Activated naive CD8-positive, alpha-beta T cell treated with anti-CD3 and anti-CD28 coated beads, Interleukin-2, amount 10 ng/mL, durations not matched to agents 7 days and 5 days (primary cell): Measurements from ENCODE around the gene COX8A. TPM values are rescaled to one million over a fixed set of nuclear protein-coding genes. Genes with fewer than 3 reads are reported as not detected.

Source experiments
- ATAC-seq: fragments of 150-1000 bp; cut with Tn5 transposase; one replicate; pipeline ENCODE4 v1.10.0; 2021; ENCODE audit warnings: low read depth, moderate library complexity
- POLR2A ChIA-PET: fragments of 350-600 bp; sonication (Branson Sonifier 250); formaldehyde crosslinking; loops from one replicate; lab custom pipeline; 2021; ENCODE audit warnings: antibody characterized with exemption; lab: Charles Lee
- DNase-seq: peaks from one replicate; pipeline ENCODE4 v3.0.0; 2021
- H3K27ac Mint-ChIP-seq: one replicate; pipeline ENCODE4 v1.8.0; 2022; ENCODE audit warnings: mild to moderate bottlenecking, mixed read lengths
- H3K27me3 Mint-ChIP-seq: one replicate; pipeline ENCODE4 v1.8.0; 2022; ENCODE audit warnings: mild to moderate bottlenecking, moderate library complexity, mixed read lengths
- H3K36me3 Mint-ChIP-seq: one replicate; pipeline ENCODE4 v1.8.0; 2021; ENCODE audit warnings: mild to moderate bottlenecking, mixed read lengths
- H3K4me1 Mint-ChIP-seq: one replicate; pipeline ENCODE4 v1.8.0; 2021; ENCODE audit warnings: mixed read lengths
- H3K4me3 Mint-ChIP-seq: one replicate; pipeline ENCODE4 v1.8.0; 2022; ENCODE audit warnings: mild to moderate bottlenecking, moderate library complexity, mixed read lengths
- H3K9me3 Mint-ChIP-seq: one replicate; pipeline ENCODE4 v1.8.0; 2021; ENCODE audit warnings: mixed read lengths
- total RNA-seq, 2 experiments: library from RNA; stranded (reverse); gene quantifications; one replicate each; pipeline ENCODE4 v1.2.3, GENCODE V29; 2021

The COX8A gene
- total RNA-seq, 2 experiments from 2014 or later = 379 to 420 TPM

GRCh38 chr11:63985812-63986155, 11.4 kb downstream of the COX8A start:
- POLR2A ChIA-PET = interaction anchor here (0.7 to 1.6 kb wide), 12 partner anchors 9 to 200 kb away, joined by 3 to 10 read pairs (median 4); partner anchors contain the start of genes COX8A and STIP1
- peak; percentile 84 for DNase-seq
- ATAC-seq = peak; percentile 91
- H3K9me3 Mint-ChIP-seq = no peaks in the 10 kb centered on the region
- no peaks in the 10 kb centered on the region for H3K27me3 Mint-ChIP-seq
- H3K4me3 Mint-ChIP-seq = peak overlapping the region; percentile 95
- H3K27ac Mint-ChIP-seq = peak overlapping the region; percentile 97
- H3K4me1 Mint-ChIP-seq = peaks cover 25% of the 10 kb centered on the region
- H3K36me3 Mint-ChIP-seq = peaks cover 10% of the 10 kb centered on the region

GRCh38 chr11:63986156-63986931, 11.9 kb downstream of the COX8A start, which contains the start of gene OTUB1:
TSS of gene OTUB1 (plus strand) at chr11:63986438. CDS start at chr11:63986457, 19 bp downstream.
- Mint-ChIP-seq H3K27me3 (no peaks in the 10 kb centered on the region), H3K9me3 (no peaks in the 10 kb centered on the region), H3K4me1 (peaks cover 25% of the 10 kb centered on the region), H3K27ac (peak within 1 kb of the TSS; percentile 97), H3K36me3 (peaks cover 10% of the 10 kb centered on the region), H3K4me3 (peak within 1 kb of the TSS; percentile 95)
- DNase-seq = peak; percentile 88
- POLR2A ChIA-PET = interaction anchor here (0.7 to 1.6 kb wide), 12 partner anchors 9 to 199 kb away, joined by 3 to 10 read pairs (median 4); partner anchors contain the start of genes COX8A and STIP1
- ATAC-seq = peak; percentile 84

GRCh38 chr11:63986932-63987513, 12.6 kb downstream of the COX8A start:
- Mint-ChIP-seq H3K36me3 (peaks cover 13% of the 10 kb centered on the region), H3K27ac (peak overlapping the region; percentile 51), H3K4me3 (peak overlapping the region; percentile 95), H3K9me3 (no peaks in the 10 kb centered on the region), H3K4me1 (peaks cover 28% of the 10 kb centered on the region), H3K27me3 (no peaks in the 10 kb centered on the region)
- ATAC-seq (no peak), DNase-seq (no peak)
- POLR2A ChIA-PET = interaction anchor here (1.3 to 1.6 kb wide), 2 partner anchors 13 to 25 kb away, joined by 4 to 5 read pairs; partner anchors contain the start of gene COX8A

GRCh38 chr11:63991558-63991957, 17.1 kb downstream of the COX8A start:
- no peak overlapping the region for H3K4me3 Mint-ChIP-seq
- H3K9me3 Mint-ChIP-seq = no peaks in the 10 kb centered on the region
- POLR2A ChIA-PET = no interaction called here
- DNase-seq = no peak
- no peak overlapping the region for H3K27ac Mint-ChIP-seq
- H3K4me1 Mint-ChIP-seq = peaks cover 21% of the 10 kb centered on the region
- no peaks in the 10 kb centered on the region for H3K27me3 Mint-ChIP-seq
- no peak for ATAC-seq
- peaks cover 21% of the 10 kb centered on the region for H3K36me3 Mint-ChIP-seq

GRCh38 chr11:63993100-63993499, 18.7 kb downstream of the COX8A start:
- Mint-ChIP-seq H3K27ac (no peak overlapping the region), H3K27me3 (no peaks in the 10 kb centered on the region), H3K4me3 (no peak overlapping the region), H3K9me3 (no peaks in the 10 kb centered on the region), H3K36me3 (peaks cover 22% of the 10 kb centered on the region), H3K4me1 (peaks cover 16% of the 10 kb centered on the region)
- ATAC-seq (no peak), DNase-seq (no peak)
- POLR2A ChIA-PET = no interaction called here

- Mint-ChIP-seq H3K9me3 (no peaks in the 10 kb centered on the region), H3K4me1 (peaks cover 14% of the 10 kb centered on the region), H3K36me3 (peaks cover 19% of the 10 kb centered on the region), H3K4me3 (no peak overlapping the region), H3K27ac (peak overlapping the region; percentile 30), H3K27me3 (no peaks in the 10 kb centered on the region)
- ATAC-seq = no peak
- DNase-seq = no peak
- POLR2A ChIA-PET = interaction anchor here (0.5 to 2.5 kb wide), 2 partner anchors 8 to 312 kb away, joined by 3 to 7 read pairs; partner anchors contain the start of gene OTUB1
Measured at GRCh38 chr11:63993993-63994392, 19.6 kb downstream of the COX8A start.

- Mint-ChIP-seq H3K9me3 (no peaks in the 10 kb centered on the region), H3K36me3 (peaks cover 18% of the 10 kb centered on the region), H3K27me3 (no peaks in the 10 kb centered on the region), H3K27ac (no peak overlapping the region), H3K4me1 (peaks cover 10% of the 10 kb centered on the region), H3K4me3 (no peak overlapping the region)
- DNase-seq (no peak), ATAC-seq (no peak)
- POLR2A ChIA-PET = interaction anchor here (2.5 kb wide), 1 partner anchor 11 kb away, joined by 7 read pairs; the partner anchor contains the start of gene OTUB1
Measured at GRCh38 chr11:63996512-63996911, 22.1 kb downstream of the COX8A start.

- Mint-ChIP-seq H3K4me3 (no peak overlapping the region), H3K9me3 (no peaks in the 10 kb centered on the region), H3K36me3 (peaks cover 15% of the 10 kb centered on the region), H3K27ac (no peak overlapping the region), H3K4me1 (peaks cover 8% of the 10 kb centered on the region), H3K27me3 (no peaks in the 10 kb centered on the region)
- POLR2A ChIA-PET = no interaction called here
- DNase-seq = no peak
- ATAC-seq = no peak
Measured at GRCh38 chr11:63997104-63997700, 22.8 kb downstream of the COX8A start.

- H3K36me3 Mint-ChIP-seq = peaks cover 14% of the 10 kb centered on the region
- H3K27me3 Mint-ChIP-seq = no peaks in the 10 kb centered on the region
- no peak for ATAC-seq
- peaks cover 7% of the 10 kb centered on the region for H3K4me1 Mint-ChIP-seq
- POLR2A ChIA-PET = no interaction called here
- H3K27ac Mint-ChIP-seq = no peak overlapping the region
- no peak for DNase-seq
- no peak overlapping the region for H3K4me3 Mint-ChIP-seq
- no peaks in the 10 kb centered on the region for H3K9me3 Mint-ChIP-seq
Measured at GRCh38 chr11:63997801-63998337, 23.4 kb downstream of the COX8A start.

GRCh38 chr11:63998558-63999348, 24.3 kb downstream of the COX8A start:
- Mint-ChIP-seq H3K4me3 (no peak overlapping the region), H3K27ac (peak overlapping the region; percentile 16), H3K4me1 (peaks cover 5% of the 10 kb centered on the region), H3K27me3 (no peaks in the 10 kb centered on the region), H3K9me3 (no peaks in the 10 kb centered on the region), H3K36me3 (peaks cover 11% of the 10 kb centered on the region)
- POLR2A ChIA-PET = no interaction called here
- ATAC-seq (no peak), DNase-seq (no peak)

GRCh38 chr11:63999349-64000025, 25.1 kb downstream of the COX8A start:
- peaks cover 10% of the 10 kb centered on the region for H3K36me3 Mint-ChIP-seq
- POLR2A ChIA-PET = interaction anchor here (0.9 to 1.7 kb wide), 5 partner anchors 11 to 227 kb away, joined by 3 to 8 read pairs (median 3); partner anchors contain the start of gene NUDT22
- no peaks in the 10 kb centered on the region for H3K27me3 Mint-ChIP-seq
- no peaks in the 10 kb centered on the region for H3K9me3 Mint-ChIP-seq
- DNase-seq = peak; percentile 60
- ATAC-seq = peak; percentile 30
- H3K4me3 Mint-ChIP-seq = no peak overlapping the region
- H3K27ac Mint-ChIP-seq = no peak overlapping the region
- H3K4me1 Mint-ChIP-seq = peaks cover 5% of the 10 kb centered on the region
